ENCODE measurements around the gene CREBBP. TPM values are rescaled to one million over a fixed set of nuclear protein-coding genes. Genes with fewer than 3 reads are reported as not detected.

The CREBBP gene
- total and polyA plus RNA-seq, 2 donors (not counting 3 experiments of a cell fraction or from before 2014, with no cell fraction given): 13.8 to 72.7 TPM

DNA sequence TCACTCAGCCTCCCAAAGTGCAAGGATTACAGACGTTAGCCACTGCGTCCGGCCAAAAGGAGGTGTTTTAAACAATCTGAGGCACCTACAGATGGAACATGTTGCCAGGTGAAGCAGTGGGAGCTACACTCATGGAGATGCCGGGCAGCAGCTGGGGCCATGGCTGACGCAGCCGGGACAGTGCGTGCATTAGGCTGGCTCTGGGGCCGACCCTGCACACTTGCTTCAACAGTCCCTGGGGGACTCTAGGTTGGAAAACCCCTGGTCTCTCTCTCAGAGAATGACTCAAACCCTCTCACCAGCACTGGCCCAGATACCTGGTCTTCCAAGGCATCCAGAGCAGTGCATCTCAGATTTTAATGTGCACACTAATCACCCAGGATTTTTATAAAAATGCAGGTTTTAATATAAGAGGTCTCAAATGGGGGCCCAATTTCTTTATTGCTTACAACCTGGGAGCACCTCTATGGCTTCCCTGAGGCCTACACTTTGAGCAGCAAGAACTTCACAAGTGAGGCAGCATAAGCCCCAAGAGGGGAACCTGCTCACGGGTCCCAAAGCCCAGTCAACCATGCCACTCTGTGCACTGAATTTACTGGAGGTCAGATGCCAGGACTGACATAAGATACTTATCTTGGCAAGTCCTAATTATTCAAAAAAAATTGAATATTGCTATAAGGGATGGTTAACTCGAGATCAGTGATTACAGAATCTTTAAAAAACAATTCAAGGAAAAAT is 92.4 kb downstream of the CREBBP start:
- Histone ChIP-seq H4K20me1 (replicated peaks; ENCODE audit: control insufficient read depth, extremely low read depth, insufficient read depth, low read length) (peaks cover 4% of the 10 kb centered on the region), H3K27me3 (ENCODE audit: control insufficient read depth in 2 of 2, insufficient read depth in 2 of 2, low read length in 2 of 2) (no peaks in the 10 kb centered on the region), H3K79me2 (ENCODE audit: control insufficient read depth, insufficient read depth, low read length) (peaks cover 37% of the 10 kb centered on the region), H3K36me3 (ENCODE audit: control insufficient read depth in 2 of 2, extremely low read depth in 1 of 2, insufficient read depth in 2 of 2, low read length in 2 of 2) (peaks cover 19 to 22% of the 10 kb centered on the region in 2 experiments), H2AFZ (ENCODE audit: low read depth, low read length) (no peak overlapping the region), H3K4me2 (ENCODE audit: insufficient read depth, low read length) (no peak overlapping the region), H3K4me1 (ENCODE audit: control insufficient read depth, extremely low read depth, insufficient read depth, low read length) (no peaks in the 10 kb centered on the region), H3K9ac (replicated peaks; ENCODE audit: extremely low read depth, insufficient read depth, low read length) (no peak overlapping the region), H3K9me3 (replicated peaks; ENCODE audit: control insufficient read depth, insufficient read depth, low read length) (no peaks in the 10 kb centered on the region), H3K27ac (ENCODE audit: insufficient read depth, low read depth, low read length) (no peak overlapping the region), H3K9me1 (replicated peaks; ENCODE audit: control insufficient read depth, extremely low read depth, insufficient read depth, low read length) (no peaks in the 10 kb centered on the region), H3K4me3 (replicated peaks in 1 of 3; ENCODE audit: insufficient read depth in 1 of 3, low read depth in 1 of 3, low read length in 3 of 3) (no peak overlapping the region)
- no peak for DNase-seq (ENCODE audit: low read depth, low spot score)
- intact Hi-C loops (cut with micrococcal nuclease) (no loop called here), dilution Hi-C loops (cut with MboI; ENCODE audit: extremely low pct_ligation_motif_present, low sequenced_read_pairs) (no loop called here)
- POLR2A ChIA-PET: no interaction called here
- no peak for TF ChIP-seq FOS (IDR thresholded peaks at IDR 0.05; ENCODE audit: borderline replicate concordance, insufficient read depth, low read length)
- TF ChIP-seq, protein P1, sequence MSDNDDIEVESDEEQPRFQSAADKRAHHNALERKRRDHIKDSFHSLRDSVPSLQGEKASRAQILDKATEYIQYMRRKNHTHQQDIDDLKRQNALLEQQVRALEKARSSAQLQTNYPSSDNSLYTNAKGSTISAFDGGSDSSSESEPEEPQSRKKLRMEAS (IDR thresholded peaks at IDR 0.05; ENCODE audit: insufficient read depth, insufficient read length): no peak
- no peak for TF ChIP-seq JUN (IDR thresholded peaks at IDR 0.05; ENCODE audit: borderline replicate concordance, insufficient read depth, insufficient read length, low read depth)
- no peak for TF ChIP-seq GATA2 (IDR thresholded peaks at IDR 0.05; ENCODE audit: insufficient read depth, insufficient read length, low read depth, low read length)
- no peak for TF ChIP-seq CTCF (IDR thresholded peaks at IDR 0.05; ENCODE audit: extremely low read depth in 1 of 2, insufficient read depth in 1 of 2, low read depth in 1 of 2, low read length in 2 of 2)
- no peak for TF ChIP-seq POLR2AphosphoS5 (IDR thresholded peaks at IDR 0.05; ENCODE audit: insufficient read depth, low read depth, low read length)
- TF ChIP-seq POLR2A (IDR thresholded peaks at IDR 0.05; ENCODE audit: low read depth, low read length): no peak
- TF ChIP-seq MYC (IDR thresholded peaks at IDR 0.05; ENCODE audit: low read depth, low read length): no peak
- TF ChIP-seq EZH2 (IDR thresholded peaks at IDR 0.05; ENCODE audit: borderline replicate concordance, low read depth, low read length, severe bottlenecking): no peak
- FAIRE-seq: no peak
- CTCF ChIA-PET: no interaction called here
- BruUV-seq (replicated peaks): no TSS peak

All from endothelial cell of umbilical vein (primary cell).